GM18502 (cell line): ENCODE measurements around the gene ZBED2.
"Not testable (repeated sequence)": the region's sequence is repeated elsewhere in the genome, so short reads cannot be mapped to it uniquely, and the experiment has no call there.

ENCODE experiments used
- ATAC-seq: cut with Tn5 transposase; IDR thresholded peaks from one replicate; pipeline ENCODE4 v1.9.1; 2021; ENCODE audit warnings: mild to moderate bottlenecking; ENCODE audit not compliant: unreplicated experiment, poor library complexity

Gene ZBED2, protein sequence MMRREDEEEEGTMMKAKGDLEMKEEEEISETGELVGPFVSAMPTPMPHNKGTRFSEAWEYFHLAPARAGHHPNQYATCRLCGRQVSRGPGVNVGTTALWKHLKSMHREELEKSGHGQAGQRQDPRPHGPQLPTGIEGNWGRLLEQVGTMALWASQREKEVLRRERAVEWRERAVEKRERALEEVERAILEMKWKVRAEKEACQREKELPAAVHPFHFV

DNA sequence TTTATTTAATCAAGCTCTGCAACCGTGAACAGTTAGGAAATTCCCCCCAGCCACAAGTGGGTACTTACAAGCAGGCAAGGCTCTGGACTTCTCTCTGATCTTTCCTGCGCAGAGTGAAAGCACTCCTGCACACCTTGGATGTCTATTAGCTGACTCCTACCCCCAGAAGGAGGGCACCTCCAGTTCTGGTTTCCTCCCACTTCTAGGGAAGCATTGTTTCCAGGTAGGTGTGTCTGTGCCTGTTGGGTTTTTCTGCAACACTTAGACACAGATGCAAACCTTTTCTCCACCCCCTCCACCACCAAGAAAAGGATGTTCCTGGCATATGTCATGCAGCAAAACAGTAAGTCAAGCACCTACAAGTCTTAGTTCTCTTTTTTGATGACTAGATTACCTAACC lies at the start of gene ZBED2:
Gene ZBED2 (minus strand): TSS at position 115 of the 400 bp plus-strand sequence. CDS start 1,145 bp downstream, outside the sequence.
- ATAC-seq, result peak; percentile 59

DNA sequence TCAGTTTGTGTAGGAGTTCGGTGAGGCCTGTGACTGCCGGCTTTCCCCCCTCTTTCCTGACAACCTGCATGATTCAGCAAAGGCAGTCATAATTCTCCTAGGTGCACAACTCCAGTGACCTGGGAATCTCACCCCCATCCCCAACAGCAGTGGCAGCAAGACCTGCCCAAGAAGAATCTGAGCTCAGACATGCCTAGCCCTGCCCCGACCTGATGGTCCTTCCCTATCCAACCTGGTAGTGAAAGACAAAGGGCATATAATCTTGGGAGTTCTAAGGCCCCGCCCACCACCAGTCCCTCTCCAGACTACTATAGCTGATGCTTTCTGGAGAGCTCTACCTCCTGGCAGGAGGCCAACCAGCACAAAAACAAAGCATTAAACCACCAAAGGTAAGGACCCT lies 44.2 kb upstream of the ZBED2 start:
- ATAC-seq, result no peak

DNA sequence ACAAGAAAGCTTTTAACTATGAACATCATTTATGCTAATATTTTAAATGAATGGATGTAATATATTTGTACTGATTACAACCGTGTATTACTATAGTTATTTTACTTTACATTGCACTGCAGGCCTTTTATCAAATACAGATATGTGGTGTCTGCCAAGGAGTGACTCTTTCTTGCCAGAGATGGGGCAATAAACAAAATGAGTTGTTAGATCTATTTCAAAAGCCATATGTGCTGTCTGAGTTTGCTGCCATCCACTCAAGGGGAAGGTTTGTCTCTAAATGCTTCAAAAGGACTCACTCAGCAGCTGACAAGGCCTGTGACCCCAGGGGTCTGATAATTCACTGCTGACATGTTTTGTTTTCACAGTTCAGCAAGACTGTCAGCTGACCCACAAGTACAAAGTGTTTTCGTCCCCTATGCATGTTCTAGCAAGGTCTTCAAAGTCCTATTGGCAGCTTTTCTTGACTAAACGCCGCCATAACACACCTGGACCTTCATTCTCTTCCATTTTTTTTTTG lies 41.3 kb upstream of the ZBED2 start:
- no peak for ATAC-seq

DNA sequence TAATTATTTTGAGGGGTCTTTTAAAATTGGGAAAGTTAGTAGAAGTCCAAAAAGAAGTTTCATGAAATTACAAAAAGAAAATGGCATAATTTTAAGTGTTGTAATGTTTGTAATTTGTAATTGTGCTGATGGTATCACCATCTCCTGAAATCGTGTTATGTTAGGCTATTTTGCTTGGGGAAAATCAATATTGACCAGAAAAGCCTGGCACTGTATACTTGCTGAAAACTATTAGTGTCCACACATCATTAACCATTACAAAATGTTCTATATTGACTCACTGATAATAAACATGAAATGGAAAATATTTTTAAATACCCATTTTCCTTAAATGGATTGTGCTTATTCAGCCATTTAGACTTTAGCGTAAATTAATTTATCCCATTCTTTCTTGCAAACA lies 40.3 kb upstream of the ZBED2 start:
- ATAC-seq, result no peak

DNA sequence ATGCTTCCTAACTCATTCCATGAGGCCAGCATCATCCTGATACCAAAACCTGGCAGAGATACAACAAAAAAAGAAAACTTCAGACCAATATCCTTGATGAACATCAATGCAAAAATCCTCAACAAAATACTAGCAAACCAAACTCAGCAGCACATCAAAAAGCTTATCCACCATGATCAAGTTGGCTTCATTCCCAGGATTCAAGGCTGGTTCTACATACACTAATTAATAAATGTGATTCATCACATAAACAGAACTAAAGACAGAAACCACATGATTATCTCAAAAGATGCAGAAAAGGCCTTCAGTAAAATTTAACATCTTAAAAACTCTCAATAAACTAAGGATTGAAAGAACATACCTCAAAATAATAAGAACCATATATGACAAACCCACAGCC lies 35.5 kb upstream of the ZBED2 start:
- ATAC-seq, result not testable (repeated sequence)

DNA sequence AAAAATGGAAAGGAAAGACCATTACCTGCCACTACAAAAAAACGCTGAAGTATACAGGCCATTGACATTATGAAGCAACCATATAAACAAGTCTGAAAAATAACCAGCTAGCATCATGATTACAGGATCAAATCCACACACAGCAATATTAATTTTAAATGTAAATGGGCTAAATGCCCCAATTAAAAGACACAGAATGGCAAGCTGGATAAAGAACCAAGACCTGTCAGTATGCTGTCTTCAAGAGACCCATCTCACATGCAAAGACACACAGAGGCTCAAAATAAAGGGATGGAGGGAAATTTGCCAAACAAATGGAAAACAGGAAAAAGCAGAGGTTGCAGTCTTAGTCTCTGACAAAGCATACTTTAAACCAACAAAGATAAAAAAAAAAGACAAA lies 33.9 kb upstream of the ZBED2 start:
- not testable (repeated sequence) for ATAC-seq

DNA sequence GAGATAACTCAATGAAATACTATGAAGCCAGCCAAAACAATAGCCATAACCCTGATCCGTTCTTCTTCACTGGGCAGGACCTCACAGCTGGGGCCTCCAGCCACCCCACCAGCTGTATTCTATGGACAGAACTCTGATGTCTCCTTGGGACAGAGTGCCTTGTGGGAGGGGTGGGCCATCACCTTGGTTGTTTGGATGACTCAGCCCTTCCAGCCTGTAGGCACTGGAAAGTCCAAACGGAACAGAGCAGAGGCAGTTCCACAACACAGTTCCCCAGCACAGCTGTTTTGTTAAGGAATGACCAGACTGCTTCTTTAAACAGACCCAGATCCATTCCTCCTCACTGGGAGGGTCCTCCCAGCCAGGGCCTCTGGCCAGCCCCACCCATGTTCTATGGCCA lies 31.9 kb upstream of the ZBED2 start:
- ATAC-seq, result no peak

DNA sequence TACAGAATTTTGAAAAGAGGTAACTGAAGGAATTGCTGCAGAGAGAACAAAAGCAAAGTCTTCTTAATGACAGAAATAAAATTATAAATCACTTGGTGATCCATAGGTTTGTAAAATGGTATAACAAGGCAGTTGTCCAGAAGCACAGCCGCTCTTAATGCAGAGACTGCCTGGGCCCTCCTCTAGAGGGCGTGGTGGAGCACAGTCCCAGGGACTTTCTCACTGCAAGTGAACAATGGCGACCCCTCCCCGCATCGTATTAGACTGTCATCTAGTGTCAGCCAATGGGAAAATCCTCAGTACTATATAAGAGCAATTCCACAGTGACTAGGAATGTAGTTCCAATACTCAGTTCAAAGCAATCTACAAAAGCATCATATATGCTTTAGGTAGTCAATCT lies 26.4 kb upstream of the ZBED2 start:
- ATAC-seq, result no peak

DNA sequence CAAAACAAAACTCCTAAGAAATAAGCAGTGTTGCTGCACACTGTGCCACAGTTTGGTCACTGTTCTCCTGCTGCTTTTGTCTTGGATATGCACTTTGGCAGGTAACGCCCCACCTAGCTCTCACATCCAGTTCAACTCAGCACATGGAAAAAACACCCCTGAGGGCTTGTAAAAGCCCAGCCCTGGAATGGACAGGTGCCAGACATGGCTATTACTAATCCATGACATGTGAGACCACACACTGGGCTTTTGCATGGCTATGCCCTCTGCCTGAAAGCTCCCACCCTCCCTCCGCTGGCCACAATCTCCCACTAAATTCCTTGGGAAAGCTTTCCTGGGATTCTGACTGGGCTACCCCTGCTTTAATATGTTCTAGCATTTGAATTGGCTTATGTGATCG lies 24.7 kb upstream of the ZBED2 start:
- no peak for ATAC-seq

DNA sequence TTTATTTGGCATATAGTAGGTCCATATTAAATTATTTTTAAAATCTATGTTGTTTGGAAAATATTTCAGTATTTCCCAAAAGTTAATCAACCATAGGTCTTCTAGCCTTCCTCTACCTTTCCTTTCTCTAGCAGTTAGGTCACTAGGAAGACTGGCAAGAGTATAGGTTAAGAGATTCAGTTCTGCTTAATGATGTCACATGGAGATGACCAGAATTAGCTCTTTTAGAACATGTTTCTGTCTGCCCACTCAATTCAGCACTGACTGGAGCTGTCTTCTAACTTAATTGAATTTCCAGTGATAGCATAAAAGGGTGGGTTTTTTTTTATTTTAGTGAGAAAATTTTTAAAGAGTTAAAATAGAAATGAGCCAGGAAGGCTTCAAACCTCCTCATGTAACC lies 23.8 kb upstream of the ZBED2 start:
- no peak for ATAC-seq

DNA sequence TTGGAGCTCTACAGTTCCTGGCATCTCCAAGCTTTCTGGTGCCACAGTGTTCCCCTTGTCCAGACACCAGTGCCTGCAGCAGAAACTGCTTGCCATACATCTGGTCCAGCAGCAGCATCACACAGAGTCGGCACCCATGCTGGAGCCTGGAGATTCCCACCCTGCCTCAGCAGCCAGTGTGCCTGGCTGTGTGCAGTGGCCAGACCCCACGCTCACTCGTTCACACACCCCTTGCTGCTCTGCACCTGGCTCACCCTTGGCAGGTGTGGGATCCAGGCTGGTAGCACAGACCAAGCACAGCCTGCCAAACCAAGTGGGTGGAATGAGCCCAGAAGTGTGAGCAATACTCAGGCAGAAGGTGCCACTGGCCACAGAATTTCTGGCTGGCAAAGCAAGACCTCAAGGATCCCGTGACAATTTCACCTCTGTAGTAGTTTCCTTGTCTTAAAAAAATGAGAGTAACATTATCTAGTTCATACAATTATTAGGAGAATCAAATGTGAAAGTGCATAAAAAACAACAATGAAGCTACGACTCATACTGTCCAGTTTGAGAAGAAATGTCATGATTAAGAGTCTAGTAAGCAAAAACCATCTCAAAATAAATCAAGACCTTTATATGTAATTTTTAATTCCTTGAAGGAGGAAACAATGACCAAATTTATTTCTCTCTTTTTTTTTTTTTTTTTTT lies 22.9 kb upstream of the ZBED2 start:
- no peak for ATAC-seq

DNA sequence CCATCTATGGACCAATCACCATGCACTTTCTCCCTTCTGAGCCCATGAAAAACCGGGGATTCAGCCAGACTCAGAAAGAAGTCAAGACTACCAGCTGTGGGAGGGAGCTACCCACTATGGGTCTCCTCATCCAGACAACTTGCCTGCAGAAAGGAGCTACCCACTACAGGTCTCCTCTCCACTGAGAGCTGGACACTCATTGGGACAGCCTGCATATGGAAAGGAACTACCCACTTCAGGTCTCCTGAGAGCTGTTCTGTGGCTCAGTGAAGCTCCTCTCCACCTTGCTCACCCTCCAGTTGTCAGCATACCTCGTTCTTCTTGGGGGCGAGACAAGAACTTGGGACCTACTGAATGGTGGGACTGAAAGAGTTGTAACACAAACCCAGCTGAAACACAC lies 22.3 kb upstream of the ZBED2 start:
- no peak for ATAC-seq

DNA sequence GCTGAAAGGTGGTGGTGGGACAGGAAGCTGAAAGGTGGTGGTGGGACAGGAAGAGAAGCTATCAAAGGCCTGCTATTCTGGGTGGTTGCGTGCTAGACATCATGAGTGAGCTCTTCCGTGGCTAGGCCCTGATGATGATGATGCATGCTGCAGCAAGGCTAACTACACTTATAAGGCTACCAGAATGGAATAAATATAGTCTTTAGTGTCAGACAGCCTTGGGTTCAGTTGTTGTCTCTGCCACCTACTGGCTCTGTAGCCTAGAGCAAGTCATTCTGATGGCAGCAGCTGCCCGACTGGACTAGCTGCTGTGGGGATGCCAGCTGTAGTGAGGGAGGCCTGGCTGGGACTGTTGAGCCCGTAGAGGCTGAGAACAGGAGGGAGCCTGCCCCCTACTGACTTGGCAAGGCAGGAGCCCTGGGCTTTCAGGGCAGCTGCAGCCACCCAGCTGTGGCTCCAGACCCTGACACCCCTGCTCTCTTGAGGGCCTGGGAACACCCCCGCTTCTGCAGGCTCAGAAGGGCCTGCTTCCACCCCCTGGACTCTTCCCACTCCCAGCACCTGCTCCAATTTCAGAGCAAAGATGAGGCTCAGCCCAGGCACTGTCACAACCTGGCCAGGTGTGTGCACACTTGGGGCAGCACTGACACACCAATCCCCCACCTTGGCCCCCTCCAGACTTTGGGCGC lies 21.4 kb upstream of the ZBED2 start:
- peak; percentile 80 for ATAC-seq

DNA sequence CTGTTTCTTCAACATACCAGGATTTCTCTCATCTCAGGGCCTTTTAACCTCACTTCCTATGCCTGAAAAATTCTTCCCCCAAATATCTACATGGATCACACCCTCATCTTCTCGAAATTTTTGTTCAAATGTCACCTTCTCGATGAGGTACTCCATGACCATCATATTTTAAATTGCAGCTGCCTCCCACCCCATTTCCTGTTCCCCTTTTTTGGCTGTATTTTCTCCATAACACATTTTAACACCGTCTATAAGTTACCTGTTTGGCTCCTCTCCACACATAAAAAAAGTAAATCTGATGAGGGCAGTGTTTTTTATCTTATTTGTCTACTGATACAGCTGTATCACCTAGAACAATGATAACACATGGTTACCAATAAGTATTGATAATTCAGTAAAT lies 20.7 kb upstream of the ZBED2 start:
- no peak for ATAC-seq

DNA sequence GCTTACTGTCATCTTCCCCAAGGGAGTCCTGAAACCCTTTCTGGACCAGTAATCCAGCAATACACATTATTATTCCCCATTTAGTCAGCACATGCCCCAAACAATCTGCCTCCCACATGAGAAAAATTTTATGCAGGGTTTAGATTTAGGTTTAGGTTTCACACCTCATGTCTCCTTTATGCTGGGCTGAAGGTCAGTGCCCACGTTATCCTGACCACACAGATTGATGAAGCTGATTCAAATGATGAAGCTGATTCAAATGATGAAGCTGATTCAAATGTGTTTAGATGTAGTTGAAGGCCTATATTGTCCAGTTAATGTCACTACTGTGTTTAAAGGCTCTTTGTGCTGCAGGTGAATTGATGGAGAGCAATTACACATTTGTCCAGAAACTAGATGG lies 18.1 kb upstream of the ZBED2 start:
- no peak for ATAC-seq

DNA sequence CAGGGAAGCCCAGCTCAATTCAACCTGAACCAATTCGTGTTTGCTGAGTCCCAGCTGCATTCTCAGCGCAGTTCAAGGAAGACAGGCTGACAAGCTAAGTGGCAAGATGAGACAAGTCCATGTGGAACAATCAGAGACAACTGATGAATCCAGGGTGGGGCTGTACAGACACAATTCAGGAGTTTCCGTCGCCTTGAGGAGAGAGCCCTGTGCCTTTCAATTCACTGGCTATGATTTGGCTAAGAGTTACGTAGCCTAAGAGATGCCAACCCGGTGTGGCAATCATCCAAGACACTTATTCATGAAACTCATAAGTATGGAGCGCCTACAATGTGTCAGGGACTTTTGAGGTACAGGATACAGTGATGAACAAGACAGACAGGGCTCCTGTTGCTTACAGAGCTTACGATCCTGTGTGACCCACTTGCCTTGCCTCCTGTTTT lies 15.5 kb upstream of the ZBED2 start:
- ATAC-seq, result peak; percentile 29

DNA sequence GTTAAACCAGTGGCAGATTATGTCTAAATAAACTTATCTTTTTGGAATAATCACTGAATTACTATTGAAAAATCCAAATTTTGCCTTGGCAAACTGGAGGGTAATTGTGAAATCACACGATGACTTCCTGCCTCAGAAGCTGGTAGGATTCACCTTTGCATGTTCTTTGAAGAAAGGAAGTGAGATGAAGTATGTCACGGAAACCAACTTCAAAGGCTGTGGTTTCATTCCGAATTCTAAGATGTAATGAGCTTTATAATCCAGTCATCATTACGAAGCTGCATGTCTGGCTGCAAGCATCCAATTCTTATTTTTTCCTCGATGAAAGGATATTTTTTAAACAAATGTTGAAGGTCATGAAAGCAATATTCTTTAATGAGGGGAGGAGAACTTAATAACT lies 15.0 kb upstream of the ZBED2 start:
- ATAC-seq, result peak; percentile 95

DNA sequence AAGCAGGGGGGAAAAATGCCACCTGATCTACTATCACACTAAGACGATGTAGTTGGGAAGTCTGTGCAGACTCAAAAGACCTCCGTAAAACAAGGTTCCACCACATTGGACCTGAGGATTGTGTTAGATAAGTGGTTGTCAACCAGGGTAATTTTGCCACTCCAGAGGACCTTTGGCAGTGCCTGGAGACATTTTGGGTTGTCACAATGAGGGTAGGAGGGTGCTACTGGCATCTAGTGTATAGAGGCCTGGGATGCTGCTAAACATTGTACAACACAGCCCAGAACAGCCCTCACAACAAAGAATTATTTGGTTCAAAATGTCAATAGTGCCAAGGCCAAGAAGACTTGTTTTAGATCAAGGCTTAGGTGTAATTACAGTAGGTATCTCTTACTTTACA lies 14.6 kb upstream of the ZBED2 start:
- ATAC-seq, result no peak

DNA sequence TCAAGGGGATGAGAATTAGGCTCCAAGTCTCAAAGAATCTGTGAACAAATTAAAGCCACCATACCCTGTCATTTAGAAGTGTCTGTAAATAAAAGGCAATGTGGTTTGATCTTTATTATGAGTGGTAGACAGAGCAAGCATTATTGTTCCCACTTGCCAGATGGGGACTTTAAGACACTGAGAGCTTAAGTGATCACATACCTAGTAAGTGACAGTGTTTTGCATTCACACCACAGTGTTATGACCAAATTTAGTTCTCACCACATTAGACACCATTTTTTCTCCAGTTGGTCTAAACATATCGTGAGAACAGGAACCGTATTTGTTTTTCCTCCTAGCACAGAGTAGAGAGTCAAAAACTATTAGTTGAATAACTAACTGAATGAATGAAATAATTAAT lies 13.2 kb upstream of the ZBED2 start:
- ATAC-seq, result no peak

DNA sequence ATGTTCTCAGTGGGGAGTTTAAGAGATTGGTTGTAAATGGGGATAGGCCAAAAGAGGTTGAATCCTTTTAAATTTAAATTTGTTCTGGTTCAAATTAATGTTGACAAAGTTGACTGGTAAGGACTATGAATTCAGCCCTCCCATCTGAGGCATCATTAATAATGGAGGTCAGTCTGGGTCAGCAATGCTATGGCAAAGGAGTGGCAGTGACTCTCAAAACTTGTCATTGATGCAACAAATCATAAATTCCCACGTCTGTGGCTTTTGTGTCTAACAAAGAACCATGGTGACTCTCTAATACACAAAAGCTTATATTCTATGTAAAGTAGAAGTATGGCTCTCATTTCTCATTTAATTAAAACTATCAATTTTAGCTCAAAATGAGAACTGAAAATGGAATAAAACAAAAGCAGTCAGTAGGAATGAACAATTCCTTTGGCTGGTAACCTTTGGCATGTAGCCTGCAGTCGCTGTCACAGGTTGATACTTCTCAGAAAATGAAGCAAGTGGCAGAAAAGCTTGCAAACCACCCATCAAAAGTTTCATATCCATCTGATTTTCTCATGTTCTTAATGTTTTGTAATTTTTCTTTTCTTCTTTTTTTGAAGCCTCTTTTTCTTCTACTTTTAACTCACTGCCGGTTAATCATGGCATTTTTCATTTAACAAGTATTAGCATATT lies 12.2 kb upstream of the ZBED2 start:
- ATAC-seq, result no peak

DNA sequence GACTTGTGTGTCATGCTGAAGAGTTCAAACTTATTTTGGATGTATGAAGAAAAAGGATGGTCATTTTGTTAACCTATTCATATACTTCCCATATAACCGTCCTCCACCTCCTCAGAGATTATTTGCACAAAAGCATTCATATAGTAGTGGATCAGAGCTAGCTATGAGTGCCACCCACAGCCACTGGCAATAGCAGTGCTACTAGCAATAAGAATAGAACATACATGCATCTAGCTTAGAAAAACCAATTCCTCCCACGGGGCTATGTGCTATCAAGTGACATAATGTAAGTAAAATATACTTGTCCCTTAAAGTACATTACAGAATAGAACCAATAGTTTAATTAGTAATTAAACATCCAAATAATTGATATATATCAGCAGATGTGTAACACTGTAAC lies 10.3 kb upstream of the ZBED2 start:
- no peak for ATAC-seq
